WTC11 (cell line): ENCODE results near the gene AMACR.

ENCODE experiments used
- CREB1 ChIP-seq: sonication (generic); formaldehyde crosslinking; IDR thresholded peaks from 2 replicates; pipeline ENCODE4 v1.8.0; 2023; ENCODE audit warnings: mild to moderate bottlenecking, missing genetic modification reagents
- EMX1 ChIP-seq: fragments of 250-450 bp; sonication (Bioruptor Pico); IDR thresholded peaks from 2 replicates; pipeline ENCODE4 v1.8.0; 2021; ENCODE audit warnings: mild to moderate bottlenecking
- SMAD3 ChIP-seq: sonication (generic); formaldehyde crosslinking; IDR thresholded peaks from 2 replicates; pipeline ENCODE4 v1.8.0; 2022; ENCODE audit warnings: missing genetic modification reagents, mild to moderate bottlenecking, borderline replicate concordance
- TF ChIP-seq, protein P1 (sequence below): sonication (generic); formaldehyde crosslinking; IDR thresholded peaks from 2 replicates; pipeline ENCODE4 v1.8.1; 2022; ENCODE audit warnings: low read depth, missing genetic modification reagents, borderline replicate concordance
- TF ChIP-seq, protein P2 (sequence below): fragments of 200-600 bp; IDR thresholded peaks from 2 replicates; pipeline ENCODE4 v1.8.0; 2022; ENCODE audit warnings: antibody characterized with exemption

DNA sequence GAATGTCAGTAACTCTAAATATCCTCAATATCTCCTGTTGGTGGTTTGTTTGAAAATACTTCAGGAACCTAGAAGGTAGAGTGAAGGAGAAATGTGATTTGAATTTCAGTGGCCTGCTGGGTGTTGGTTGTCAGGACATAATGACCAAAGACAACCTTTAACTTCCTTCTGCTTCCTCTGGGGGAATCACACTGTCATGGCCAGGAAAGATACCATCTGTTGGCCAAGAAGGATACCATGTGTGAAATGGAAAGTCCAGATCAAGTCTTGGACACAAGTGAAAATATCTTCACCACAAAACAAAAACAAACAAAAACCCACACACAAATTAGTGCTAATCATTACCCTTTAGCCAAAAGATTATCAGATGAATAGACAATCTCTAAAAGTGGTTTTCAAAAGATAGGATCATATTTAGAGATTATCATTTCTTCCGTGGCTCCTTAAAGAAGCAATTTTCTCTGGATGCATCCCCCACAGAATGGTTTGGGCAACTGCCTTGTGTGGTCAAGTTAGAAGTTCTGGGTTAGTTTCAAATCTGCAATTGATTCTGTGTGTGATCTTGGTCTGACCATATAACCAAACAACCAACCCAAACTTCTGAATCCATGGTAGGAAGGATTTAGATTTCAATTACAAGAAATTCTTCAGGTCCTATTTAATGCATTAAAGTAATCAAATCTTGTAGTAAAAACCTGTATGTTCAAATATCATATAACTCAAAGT lies 33.6 kb upstream of the AMACR start:
- TF ChIP-seq, protein P1, sequence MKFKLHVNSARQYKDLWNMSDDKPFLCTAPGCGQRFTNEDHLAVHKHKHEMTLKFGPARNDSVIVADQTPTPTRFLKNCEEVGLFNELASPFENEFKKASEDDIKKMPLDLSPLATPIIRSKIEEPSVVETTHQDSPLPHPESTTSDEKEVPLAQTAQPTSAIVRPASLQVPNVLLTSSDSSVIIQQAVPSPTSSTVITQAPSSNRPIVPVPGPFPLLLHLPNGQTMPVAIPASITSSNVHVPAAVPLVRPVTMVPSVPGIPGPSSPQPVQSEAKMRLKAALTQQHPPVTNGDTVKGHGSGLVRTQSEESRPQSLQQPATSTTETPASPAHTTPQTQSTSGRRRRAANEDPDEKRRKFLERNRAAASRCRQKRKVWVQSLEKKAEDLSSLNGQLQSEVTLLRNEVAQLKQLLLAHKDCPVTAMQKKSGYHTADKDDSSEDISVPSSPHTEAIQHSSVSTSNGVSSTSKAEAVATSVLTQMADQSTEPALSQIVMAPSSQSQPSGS, result no peak
- TF ChIP-seq, protein P2, sequence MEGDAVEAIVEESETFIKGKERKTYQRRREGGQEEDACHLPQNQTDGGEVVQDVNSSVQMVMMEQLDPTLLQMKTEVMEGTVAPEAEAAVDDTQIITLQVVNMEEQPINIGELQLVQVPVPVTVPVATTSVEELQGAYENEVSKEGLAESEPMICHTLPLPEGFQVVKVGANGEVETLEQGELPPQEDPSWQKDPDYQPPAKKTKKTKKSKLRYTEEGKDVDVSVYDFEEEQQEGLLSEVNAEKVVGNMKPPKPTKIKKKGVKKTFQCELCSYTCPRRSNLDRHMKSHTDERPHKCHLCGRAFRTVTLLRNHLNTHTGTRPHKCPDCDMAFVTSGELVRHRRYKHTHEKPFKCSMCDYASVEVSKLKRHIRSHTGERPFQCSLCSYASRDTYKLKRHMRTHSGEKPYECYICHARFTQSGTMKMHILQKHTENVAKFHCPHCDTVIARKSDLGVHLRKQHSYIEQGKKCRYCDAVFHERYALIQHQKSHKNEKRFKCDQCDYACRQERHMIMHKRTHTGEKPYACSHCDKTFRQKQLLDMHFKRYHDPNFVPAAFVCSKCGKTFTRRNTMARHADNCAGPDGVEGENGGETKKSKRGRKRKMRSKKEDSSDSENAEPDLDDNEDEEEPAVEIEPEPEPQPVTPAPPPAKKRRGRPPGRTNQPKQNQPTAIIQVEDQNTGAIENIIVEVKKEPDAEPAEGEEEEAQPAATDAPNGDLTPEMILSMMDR, result no peak
- no peak for TF ChIP-seq CREB1 (CRISPR knock-in tag)
- TF ChIP-seq SMAD3 (CRISPR knock-in tag), result no peak
- TF ChIP-seq EMX1 (CRISPR knock-in tag), result no peak
